ENCODE results near the gene PARVA.

- TF ChIP-seq CTCF (IDR thresholded peaks at IDR 0.05; ENCODE audit: low read depth, low read length, poor library complexity, severe bottlenecking) (no peak), EZH2phosphoT487 (IDR thresholded peaks at IDR 0.05; ENCODE audit: borderline replicate concordance, low read length) (no peak)
Observed at GRCh38 chr11:12438291-12438690, 60.9 kb downstream of the PARVA start.
